Gastrocnemius medialis (tissue), 4 donors: ENCODE results near the gene DDX51. TPM values are rescaled to one million over a fixed set of nuclear protein-coding genes. Genes with fewer than 3 reads are reported as not detected.

Experiments
- ATAC-seq, 2 donors: fragments of 150-250 bp; one replicate each; pipeline ENCODE4 v1.9.1; 2016
- DNase-seq, 2 donors: peaks; one replicate each; pipeline ENCODE4 v3.0.0-alpha.2; 2019
- H3K27ac ChIP-seq, 4 donors: fragments of 200-600 bp; sonication (generic); 1 replicate in 1 of 4; 2 replicates in 3 of 4; pipeline ENCODE4 v1.5.1; 2016 to 2018; ENCODE audit warnings: mild to moderate bottlenecking in 2 of 4, moderate library complexity in 1 of 4
- H3K27me3 ChIP-seq, 3 donors: fragments of 200-600 bp; sonication (generic) in 2 of 3; 1 replicate in 1 of 3; 2 replicates in 2 of 3; pipeline versions ENCODE4 v1.5.1 to v1.6.0; 2016 to 2019; ENCODE audit warnings: mild to moderate bottlenecking in 1 of 3, moderate library complexity in 1 of 3
- H3K36me3 ChIP-seq, 2 donors: fragments of 200-600 bp; sonication (generic) in 1 of 2; one replicate each; pipeline ENCODE4 v1.5.1; 2017 to 2018
- H3K4me1 ChIP-seq, 2 donors: fragments of 200-600 bp; sonication (generic) in 1 of 2; one replicate each; pipeline ENCODE4 v1.5.1; 2016 to 2017; ENCODE audit warnings: mild to moderate bottlenecking in 2 of 2
- H3K4me3 ChIP-seq, 4 donors: fragments of 200-600 bp; sonication (generic) in 3 of 4; 1 replicate in 1 of 4; 2 replicates in 3 of 4; pipeline ENCODE4 v1.5.1; 2016 to 2019; ENCODE audit warnings: mild to moderate bottlenecking in 2 of 4
- H3K9me3 ChIP-seq, 3 donors: fragments of 200-600 bp; sonication (generic) in 2 of 3; 1 replicate in 1 of 3; 2 replicates in 2 of 3; pipeline ENCODE4 v1.5.1; 2016 to 2019
- POLR2A ChIP-seq, 2 donors: fragments of 450-650 bp; IDR thresholded peaks; one replicate each; pipeline ENCODE4 v1.6.1; 2017; ENCODE audit warnings: antibody characterized with exemption in 2 of 2, mild to moderate bottlenecking in 2 of 2, moderate library complexity in 2 of 2
- in situ Hi-C, 4 donors: fragments of 200-750 bp; cut with MboI; loops; one replicate each; pipeline versions ENCODE4 v1.15.0 to v1.8.0; 2017; ENCODE audit warnings: low sequenced_read_pairs in 4 of 4
- intact Hi-C: fragments of 100-400 bp; cut with DNase I; formaldehyde crosslinking; loops from one replicate; pipeline ENCODE4 v1.15.1; 2023; ENCODE audit warnings: low total_unique reads
- total RNA-seq, 4 donors: library from RNA; depleted of rRNA; stranded (reverse); fragments of >200 nt; gene quantifications; one replicate each; pipeline versions ENCODE4 v1.1.0 to v1.2.3, GENCODE V29; 2016
- TF ChIP-seq, protein P1 (sequence below), 5 experiments: fragments of 450-650 bp in 3 of 5; fragments of 200-600 bp in 2 of 5; sonication (generic) in 2 of 5; IDR thresholded peaks in 4 of 5; conservative IDR thresholded peaks in 1 of 5; 1 replicate in 4 of 5; 2 replicates in 1 of 5; pipeline ENCODE4 v1.5.1; 2016 to 2019; ENCODE audit warnings: antibody characterized with exemption in 5 of 5, mild to moderate bottlenecking in 3 of 5, moderate library complexity in 3 of 5

Gene DDX51
- total RNA-seq, 4 donors from 2014 or later = 5.8 to 7.8 (median 6.5) TPM

DNA sequence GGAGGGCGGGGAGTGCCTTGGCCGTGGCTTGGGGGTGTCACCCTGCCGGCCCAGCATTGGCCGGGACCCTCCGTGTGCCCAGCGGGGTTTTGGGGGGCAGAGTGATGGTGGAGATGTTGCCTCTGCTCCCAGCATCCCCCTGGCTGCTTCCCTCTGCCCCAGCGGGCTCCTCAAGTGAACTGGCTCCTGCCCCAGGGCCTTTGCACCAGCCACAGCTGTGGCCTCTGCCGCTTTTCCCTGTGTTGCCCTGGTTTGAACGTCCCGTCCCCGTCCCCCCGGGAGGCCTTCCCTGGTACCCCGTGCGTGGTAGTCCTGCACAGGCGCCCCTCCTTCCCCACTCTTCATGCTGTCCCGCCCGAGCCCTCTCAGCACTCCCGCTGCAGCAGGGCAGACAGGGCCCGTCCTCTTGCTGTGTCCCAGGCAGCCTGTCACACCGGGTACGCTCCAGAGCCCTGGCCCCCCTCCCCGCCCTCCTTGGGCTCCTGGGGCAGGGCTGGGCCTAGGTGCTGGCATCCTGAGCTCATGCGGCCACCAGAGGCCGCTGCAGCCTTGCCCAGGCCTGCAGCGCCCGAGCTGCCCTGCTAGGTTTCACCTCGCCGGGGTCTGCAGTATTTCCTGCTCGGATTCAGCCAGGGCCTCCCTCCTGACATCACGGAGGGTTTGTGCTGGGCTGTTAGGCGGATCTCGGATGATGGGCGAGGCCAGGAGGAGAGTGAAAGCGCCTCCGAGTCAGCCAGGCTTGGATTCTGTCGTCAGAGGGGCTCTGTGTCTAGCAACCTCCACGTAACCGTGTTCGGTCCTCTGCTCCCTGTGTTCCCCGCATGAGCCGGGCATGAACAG is 9.6 kb upstream of the DDX51 start:
- in situ Hi-C loops (no loop called here), intact Hi-C loops (loop anchor here (2.0 to 10.0 kb wide), 4 partner anchors 35 to 464 kb away; partner anchors contain the start of gene P2RX2)
- Histone ChIP-seq H3K4me1 (peaks cover 0 to 5% of the 10 kb centered on the region in 2 donors), H3K27me3 (no peaks in the 10 kb centered on the region), H3K9me3 (no peaks in the 10 kb centered on the region), H3K4me3 (peak overlapping the region in 3 of 4 donors; percentile 27 to 48 (median 32)), H3K36me3 (peaks cover 0 to 19% of the 10 kb centered on the region in 2 donors), H3K27ac (no peak overlapping the region)
- DNase-seq = no peak
- ATAC-seq = peak; percentile 56 to 80
- TF ChIP-seq, protein P1, sequence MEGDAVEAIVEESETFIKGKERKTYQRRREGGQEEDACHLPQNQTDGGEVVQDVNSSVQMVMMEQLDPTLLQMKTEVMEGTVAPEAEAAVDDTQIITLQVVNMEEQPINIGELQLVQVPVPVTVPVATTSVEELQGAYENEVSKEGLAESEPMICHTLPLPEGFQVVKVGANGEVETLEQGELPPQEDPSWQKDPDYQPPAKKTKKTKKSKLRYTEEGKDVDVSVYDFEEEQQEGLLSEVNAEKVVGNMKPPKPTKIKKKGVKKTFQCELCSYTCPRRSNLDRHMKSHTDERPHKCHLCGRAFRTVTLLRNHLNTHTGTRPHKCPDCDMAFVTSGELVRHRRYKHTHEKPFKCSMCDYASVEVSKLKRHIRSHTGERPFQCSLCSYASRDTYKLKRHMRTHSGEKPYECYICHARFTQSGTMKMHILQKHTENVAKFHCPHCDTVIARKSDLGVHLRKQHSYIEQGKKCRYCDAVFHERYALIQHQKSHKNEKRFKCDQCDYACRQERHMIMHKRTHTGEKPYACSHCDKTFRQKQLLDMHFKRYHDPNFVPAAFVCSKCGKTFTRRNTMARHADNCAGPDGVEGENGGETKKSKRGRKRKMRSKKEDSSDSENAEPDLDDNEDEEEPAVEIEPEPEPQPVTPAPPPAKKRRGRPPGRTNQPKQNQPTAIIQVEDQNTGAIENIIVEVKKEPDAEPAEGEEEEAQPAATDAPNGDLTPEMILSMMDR (IDR thresholded peaks at IDR 0.05 in 4 of 5, conservative IDR thresholded peaks at IDR 0.05 in 1 of 5) = peak; percentile 60 to 94 (median 83)
- TF ChIP-seq POLR2A (IDR thresholded peaks at IDR 0.05) = no peak

DNA sequence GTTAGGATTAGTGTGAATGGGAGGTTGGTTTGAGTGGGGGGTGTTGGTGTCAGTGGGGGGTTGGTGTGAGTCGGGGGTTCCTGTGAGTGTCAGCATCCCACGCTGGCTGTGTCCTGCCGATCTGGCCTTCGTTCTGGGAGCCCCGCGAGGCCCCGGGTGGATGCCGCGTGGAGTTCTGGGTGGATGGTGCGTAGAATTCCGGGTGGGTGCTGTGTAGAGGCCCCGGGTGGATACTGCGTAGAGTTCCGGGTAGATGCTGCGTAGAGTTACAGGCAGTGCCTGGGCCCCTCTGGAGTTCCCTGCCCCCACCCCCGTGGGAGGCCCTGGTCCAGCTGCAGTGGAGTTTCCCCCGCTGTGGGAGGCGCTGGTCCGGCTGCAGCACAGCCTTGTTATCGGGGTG is 8.8 kb upstream of the DDX51 start:
- Histone ChIP-seq H3K9me3 (no peaks in the 10 kb centered on the region), H3K36me3 (peaks cover 0 to 19% of the 10 kb centered on the region in 2 donors), H3K4me1 (peaks cover 0 to 5% of the 10 kb centered on the region in 2 donors), H3K27me3 (no peaks in the 10 kb centered on the region), H3K27ac (no peak overlapping the region), H3K4me3 (no peak overlapping the region)
- intact Hi-C loops (loop anchor here (5.0 to 10.0 kb wide), 3 partner anchors 54 to 464 kb away; partner anchors contain the start of gene P2RX2), in situ Hi-C loops (no loop called here)
- DNase-seq (no peak), ATAC-seq (no peak)
- TF ChIP-seq POLR2A (IDR thresholded peaks at IDR 0.05) = no peak
- TF ChIP-seq, protein P1 (IDR thresholded peaks at IDR 0.05 in 4 of 5, conservative IDR thresholded peaks at IDR 0.05 in 1 of 5) = no peak

DNA sequence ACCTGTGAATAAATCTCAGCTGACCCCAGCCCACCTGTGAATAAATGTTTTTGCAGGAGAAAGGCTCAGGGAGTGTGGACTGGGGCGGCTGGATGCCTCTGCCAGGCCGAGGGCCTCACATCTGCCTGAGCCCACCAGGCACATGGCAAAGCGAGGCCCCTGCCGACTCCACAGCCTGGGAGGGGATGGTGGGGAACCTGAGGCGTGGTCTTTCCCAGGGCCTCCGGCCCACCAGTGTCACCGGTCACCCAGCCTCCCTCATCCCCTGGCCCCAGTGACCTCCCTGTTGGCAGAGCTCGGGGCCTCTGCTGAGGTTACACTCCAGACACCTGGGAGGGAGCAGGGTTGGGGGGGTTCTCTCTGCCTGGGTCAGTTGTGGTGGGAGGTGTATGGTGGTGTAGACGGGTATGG is 8.3 kb upstream of the DDX51 start:
- in situ Hi-C loops (no loop called here), intact Hi-C loops (loop anchor here (5.0 to 10.0 kb wide), 3 partner anchors 55 to 465 kb away; partner anchors contain the start of gene P2RX2)
- no peaks in the 10 kb centered on the region for H3K9me3 ChIP-seq
- peaks cover 0 to 5% of the 10 kb centered on the region in 2 donors for H3K4me1 ChIP-seq
- DNase-seq = no peak
- H3K27ac ChIP-seq = no peak overlapping the region
- no peaks in the 10 kb centered on the region for H3K27me3 ChIP-seq
- H3K36me3 ChIP-seq = peaks cover 0 to 24% of the 10 kb centered on the region in 2 donors
- TF ChIP-seq POLR2A (IDR thresholded peaks at IDR 0.05) = no peak
- TF ChIP-seq, protein P1 (IDR thresholded peaks at IDR 0.05 in 4 of 5, conservative IDR thresholded peaks at IDR 0.05 in 1 of 5) = no peak
- no peak overlapping the region for H3K4me3 ChIP-seq
- ATAC-seq = no peak

DNA sequence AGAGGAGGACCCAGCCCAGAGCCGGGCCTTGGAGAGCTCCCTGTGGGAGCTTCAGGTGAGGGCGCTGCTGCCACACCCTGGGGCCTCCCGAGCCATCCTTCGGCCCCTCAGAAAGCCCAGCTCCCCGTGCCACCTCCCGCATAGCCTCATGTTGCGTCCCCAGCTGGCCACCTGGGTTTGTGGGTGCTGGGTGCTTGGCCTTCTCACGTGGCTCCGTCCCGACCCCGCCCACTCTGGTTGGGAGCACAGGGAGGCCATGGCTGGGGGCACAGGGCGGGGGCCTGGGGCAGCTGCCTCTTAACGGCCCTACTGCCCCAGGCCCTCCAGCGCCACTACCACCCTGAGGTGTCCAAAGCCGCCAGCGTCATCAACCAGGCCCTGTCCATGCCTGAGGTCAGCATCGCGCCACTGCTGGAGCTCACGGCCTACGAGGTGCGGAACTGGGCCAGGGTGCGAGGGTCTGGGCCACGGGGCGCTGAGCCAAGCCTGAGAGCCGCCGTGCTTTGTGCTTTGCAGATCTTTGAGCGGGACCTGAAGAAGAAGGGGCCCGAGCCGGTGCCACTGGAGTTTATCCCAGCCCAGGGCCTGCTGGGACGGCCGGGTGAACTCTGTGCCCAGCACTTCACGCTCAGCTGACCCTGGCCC is 7.8 kb upstream of the DDX51 start:
- intact Hi-C loops = loop anchor here (5.0 to 10.0 kb wide), 3 partner anchors 55 to 465 kb away; partner anchors contain the start of gene P2RX2
- no peaks in the 10 kb centered on the region for H3K9me3 ChIP-seq
- no peak for DNase-seq

More for the DNA sequence above, 7.8 kb upstream of the DDX51 start:
- Histone ChIP-seq H3K27ac (no peak overlapping the region), H3K4me3 (no peak overlapping the region), H3K36me3 (peaks cover 0 to 26% of the 10 kb centered on the region in 2 donors), H3K4me1 (peaks cover 0 to 5% of the 10 kb centered on the region in 2 donors), H3K27me3 (no peaks in the 10 kb centered on the region)
- in situ Hi-C loops = no loop called here
- ATAC-seq = no peak
- TF ChIP-seq POLR2A (IDR thresholded peaks at IDR 0.05) = no peak
- TF ChIP-seq, protein P1 (IDR thresholded peaks at IDR 0.05 in 4 of 5, conservative IDR thresholded peaks at IDR 0.05 in 1 of 5) = no peak
